CD4-positive, alpha-beta T cell (primary cell): ENCODE results near the gene ODF2. TPM values are rescaled to one million over a fixed set of nuclear protein-coding genes. Genes with fewer than 3 reads are reported as not detected.
A peak's percentile ranks its signal among the peaks of the same experiment; 100 is the strongest.

Source experiments
- ATAC-seq: fragments of 200-7000 bp; cut with Tn5 transposase; one replicate; pipeline ENCODE4 v1.10.0; 2022; ENCODE audit warnings: mild to moderate bottlenecking; ENCODE audit not compliant: poor library complexity
- CTCF ChIA-PET: fragments of 350-600 bp; sonication (Branson Sonifier 250); formaldehyde crosslinking; loops from one replicate; lab custom pipeline; 2021; ENCODE audit warnings: antibody characterized with exemption, inconsistent platforms; lab: Charles Lee
- POLR2A ChIA-PET: fragments of 350-600 bp; sonication (Branson Sonifier 250); formaldehyde crosslinking; loops from one replicate; lab custom pipeline; 2021; ENCODE audit warnings: antibody characterized with exemption, inconsistent platforms; lab: Charles Lee
- DNase-seq, 14 experiments: peaks; one replicate each; pipeline ENCODE4 v3.0.0-alpha.2; 2013 to 2020; ENCODE audit warnings: mixed read lengths in 2 of 14
- H3K27ac ChIP-seq, 2 donors: one replicate each; pipeline versions ENCODE4 v1.5.1 to v1.7.0; 2013; ENCODE audit warnings: low read length in 2 of 2, low read depth in 1 of 2, mild to moderate bottlenecking in 1 of 2
- H3K27me3 ChIP-seq, 2 experiments: 1 replicate in 1 of 2; 2 replicates in 1 of 2; pipeline versions ENCODE4 v1.6.1 to v1.7.0; 2013; ENCODE audit warnings: low read length in 2 of 2, control low read depth in 1 of 2, mild to moderate bottlenecking in 1 of 2, moderate library complexity in 1 of 2; ENCODE audit not compliant: insufficient read depth in 2 of 2, control insufficient read depth in 1 of 2
- H3K36me3 ChIP-seq: one replicate; pipeline ENCODE4 v1.6.1; 2013; ENCODE audit warnings: low read length, control low read depth; ENCODE audit not compliant: insufficient read depth
- H3K4me1 ChIP-seq: one replicate; pipeline ENCODE4 v1.6.1; 2013; ENCODE audit warnings: low read length, control low read depth; ENCODE audit not compliant: insufficient read depth
- H3K4me3 ChIP-seq: one replicate; pipeline ENCODE4 v1.5.1; 2013; ENCODE audit warnings: mild to moderate bottlenecking, low read length, moderate library complexity
- H3K9me3 ChIP-seq, 2 experiments: 1 replicate in 1 of 2; 2 replicates in 1 of 2; pipeline versions ENCODE4 v1.6.1 to v1.7.0; 2013; ENCODE audit warnings: low read length in 2 of 2, mild to moderate bottlenecking in 2 of 2, control low read depth in 1 of 2, moderate library complexity in 1 of 2; ENCODE audit not compliant: control insufficient read depth in 1 of 2, insufficient read depth in 1 of 2
- H3K27ac Mint-ChIP-seq: one replicate; pipeline ENCODE4 v1.8.0; 2020; ENCODE audit warnings: mixed read lengths
- H3K27me3 Mint-ChIP-seq: one replicate; pipeline ENCODE4 v1.8.0; 2021; ENCODE audit warnings: mixed read lengths
- H3K36me3 Mint-ChIP-seq: one replicate; pipeline ENCODE4 v1.8.0; 2021; ENCODE audit warnings: low read depth, mixed read lengths
- H3K4me1 Mint-ChIP-seq: one replicate; pipeline ENCODE4 v1.8.0; 2021; ENCODE audit warnings: low read depth, mixed read lengths
- H3K4me3 Mint-ChIP-seq: one replicate; pipeline ENCODE4 v1.8.0; 2020; ENCODE audit warnings: mild to moderate bottlenecking, mixed read lengths
- H3K9me3 Mint-ChIP-seq: one replicate; pipeline ENCODE4 v1.8.0; 2020; ENCODE audit warnings: mixed read lengths
- intact Hi-C, 2 experiments: fragments of 100-400 bp; cut with DNase I in 1 of 2; cut with micrococcal nuclease in 1 of 2; formaldehyde crosslinking; loops; one replicate each; pipeline versions ENCODE4 v1.15.1 to v1.9.0; 2023 to 2025; cut with DNase I, micrococcal nuclease
- total RNA-seq, 174 experiments: library from RNA in 2 of 174; stranded (reverse) in 2 of 174; gene quantifications; one replicate each; pipeline ENCODE4 v1.2.3 and lab custom pipeline; 2021 to 2026
- TF ChIP-seq, protein P1 (sequence below): fragments of 200-600 bp; IDR thresholded peaks from one replicate; pipeline ENCODE4 v1.8.0; 2022; ENCODE audit warnings: antibody characterized with exemption, mild to moderate bottlenecking

ODF2 gene
- total RNA-seq, 2 experiments from 2014 or later, result 18.3 to 21.3 TPM

- DNase-seq, result no peak
- H3K4me3 Mint-ChIP-seq, result no peak overlapping the region
- no peak for ATAC-seq
- TF ChIP-seq, protein P1, sequence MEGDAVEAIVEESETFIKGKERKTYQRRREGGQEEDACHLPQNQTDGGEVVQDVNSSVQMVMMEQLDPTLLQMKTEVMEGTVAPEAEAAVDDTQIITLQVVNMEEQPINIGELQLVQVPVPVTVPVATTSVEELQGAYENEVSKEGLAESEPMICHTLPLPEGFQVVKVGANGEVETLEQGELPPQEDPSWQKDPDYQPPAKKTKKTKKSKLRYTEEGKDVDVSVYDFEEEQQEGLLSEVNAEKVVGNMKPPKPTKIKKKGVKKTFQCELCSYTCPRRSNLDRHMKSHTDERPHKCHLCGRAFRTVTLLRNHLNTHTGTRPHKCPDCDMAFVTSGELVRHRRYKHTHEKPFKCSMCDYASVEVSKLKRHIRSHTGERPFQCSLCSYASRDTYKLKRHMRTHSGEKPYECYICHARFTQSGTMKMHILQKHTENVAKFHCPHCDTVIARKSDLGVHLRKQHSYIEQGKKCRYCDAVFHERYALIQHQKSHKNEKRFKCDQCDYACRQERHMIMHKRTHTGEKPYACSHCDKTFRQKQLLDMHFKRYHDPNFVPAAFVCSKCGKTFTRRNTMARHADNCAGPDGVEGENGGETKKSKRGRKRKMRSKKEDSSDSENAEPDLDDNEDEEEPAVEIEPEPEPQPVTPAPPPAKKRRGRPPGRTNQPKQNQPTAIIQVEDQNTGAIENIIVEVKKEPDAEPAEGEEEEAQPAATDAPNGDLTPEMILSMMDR, result no peak
- intact Hi-C loops, result loop anchor here in 1 of 2 experiments (10.0 kb wide), 1 partner anchor 82 kb away; no protein-coding TSS in a partner anchor
- Histone ChIP-seq H3K4me3 (no peak overlapping the region), H3K4me1 (peaks cover 7% of the 10 kb centered on the region), H3K27me3 (no peaks in the 10 kb centered on the region), H3K36me3 (peaks cover 72% of the 10 kb centered on the region), H3K27ac (no peak overlapping the region), H3K9me3 (no peaks in the 10 kb centered on the region)
- no peak overlapping the region for H3K27ac Mint-ChIP-seq
- peaks cover 70% of the 10 kb centered on the region for H3K36me3 Mint-ChIP-seq
- ChIA-PET CTCF (no interaction called here), POLR2A (interaction anchor here (1.4 to 1.8 kb wide), 2 partner anchors 8 to 39 kb away, joined by 3 to 5 read pairs; partner anchors contain the start of gene GLE1)
- peaks cover 17% of the 10 kb centered on the region for H3K4me1 Mint-ChIP-seq
- H3K9me3 Mint-ChIP-seq, result no peaks in the 10 kb centered on the region
- no peaks in the 10 kb centered on the region for H3K27me3 Mint-ChIP-seq
Observed at GRCh38 chr9:128512820-128513219, 57.0 kb downstream of the ODF2 start.

GRCh38 chr9:128521956-128522355 is 66.2 kb downstream of the ODF2 start:
- TF ChIP-seq, protein P1, result no peak
- Mint-ChIP-seq H3K27me3 (no peaks in the 10 kb centered on the region), H3K9me3 (no peaks in the 10 kb centered on the region), H3K4me3 (no peak overlapping the region), H3K36me3 (peaks cover 91% of the 10 kb centered on the region), H3K27ac (no peak overlapping the region), H3K4me1 (no peaks in the 10 kb centered on the region)
- no peak for ATAC-seq
- Histone ChIP-seq H3K4me1 (no peaks in the 10 kb centered on the region), H3K27me3 (no peaks in the 10 kb centered on the region), H3K27ac (no peak overlapping the region), H3K4me3 (no peak overlapping the region), H3K36me3 (peaks cover 76% of the 10 kb centered on the region), H3K9me3 (no peaks in the 10 kb centered on the region)
- ChIA-PET POLR2A (interaction anchor here (0.5 to 1.2 kb wide), 2 partner anchors 17 to 355 kb away, joined by 3 read pairs; no protein-coding TSS in a partner anchor), CTCF (no interaction called here)
- intact Hi-C loops, result no loop called here
- no peak for DNase-seq

GRCh38 chr9:128523199-128523925 is 67.6 kb downstream of the ODF2 start:
- TF ChIP-seq, protein P1, result no peak
- Mint-ChIP-seq H3K4me1 (no peaks in the 10 kb centered on the region), H3K27me3 (no peaks in the 10 kb centered on the region), H3K27ac (peak overlapping the region; percentile 40), H3K4me3 (no peak overlapping the region), H3K36me3 (peaks cover 90% of the 10 kb centered on the region), H3K9me3 (no peaks in the 10 kb centered on the region)
- H3K9me3 ChIP-seq, result no peaks in the 10 kb centered on the region
- ATAC-seq (no peak), DNase-seq (no peak)
- peaks cover 72% of the 10 kb centered on the region for H3K36me3 ChIP-seq
- no peaks in the 10 kb centered on the region for H3K4me1 ChIP-seq
- ChIA-PET POLR2A (interaction anchor here (0.7 kb wide), 1 partner anchor 9 kb away, joined by 3 read pairs; no protein-coding TSS in a partner anchor), CTCF (no interaction called here)
- H3K27me3 ChIP-seq, result no peaks in the 10 kb centered on the region
- H3K27ac ChIP-seq, result no peak overlapping the region
- intact Hi-C loops, result no loop called here
- H3K4me3 ChIP-seq, result no peak overlapping the region
